ENCODE data around the gene MUC15. TPM values are rescaled to one million over a fixed set of nuclear protein-coding genes. Genes with fewer than 3 reads are reported as not detected.

The MUC15 gene
- total RNA-seq, 1 donor from 2014 or later: not detected

DNA sequence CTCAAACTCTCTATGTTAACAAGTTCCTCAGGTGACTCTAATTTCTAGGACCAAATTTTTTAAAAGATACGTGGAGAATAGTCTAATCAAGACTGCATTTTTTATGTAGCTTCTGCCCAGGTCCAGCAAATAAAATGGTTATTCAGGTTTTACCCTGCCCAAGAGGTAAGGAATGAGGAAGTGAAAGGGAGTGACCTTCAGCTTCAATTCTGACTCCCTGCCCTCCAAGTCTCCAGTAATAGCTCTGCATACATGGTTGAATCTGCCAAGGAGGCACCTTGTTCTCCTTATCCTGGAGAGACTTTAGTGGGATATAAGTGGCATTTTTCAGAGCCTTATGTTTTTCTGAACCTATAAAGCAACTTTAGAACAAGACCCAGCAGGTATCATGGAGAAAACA lies 15.5 kb downstream of the MUC15 start:
- H3K27ac Mint-ChIP-seq (ENCODE audit: unreplicated experiment): no peak overlapping the region

DNA sequence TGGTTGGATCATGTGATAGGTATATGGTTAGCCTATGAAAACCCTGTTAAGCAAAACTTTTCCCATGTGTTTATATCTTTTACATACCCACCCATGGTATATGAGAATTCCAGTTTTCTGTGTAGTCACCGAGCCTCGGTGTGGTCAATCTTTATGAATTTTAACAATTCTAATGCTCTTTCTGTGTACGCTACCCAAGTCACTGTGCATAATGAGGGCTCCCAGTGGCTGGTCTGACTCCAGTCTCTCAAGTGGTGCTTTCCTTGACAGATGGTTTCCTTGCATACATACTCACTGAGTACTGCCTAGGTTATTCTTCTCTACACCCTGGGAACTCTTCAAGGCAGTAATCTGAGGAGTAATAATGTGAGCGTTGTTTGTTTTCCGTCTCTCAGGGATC lies 17.6 kb downstream of the MUC15 start:
- TF ChIP-seq, protein P1, sequence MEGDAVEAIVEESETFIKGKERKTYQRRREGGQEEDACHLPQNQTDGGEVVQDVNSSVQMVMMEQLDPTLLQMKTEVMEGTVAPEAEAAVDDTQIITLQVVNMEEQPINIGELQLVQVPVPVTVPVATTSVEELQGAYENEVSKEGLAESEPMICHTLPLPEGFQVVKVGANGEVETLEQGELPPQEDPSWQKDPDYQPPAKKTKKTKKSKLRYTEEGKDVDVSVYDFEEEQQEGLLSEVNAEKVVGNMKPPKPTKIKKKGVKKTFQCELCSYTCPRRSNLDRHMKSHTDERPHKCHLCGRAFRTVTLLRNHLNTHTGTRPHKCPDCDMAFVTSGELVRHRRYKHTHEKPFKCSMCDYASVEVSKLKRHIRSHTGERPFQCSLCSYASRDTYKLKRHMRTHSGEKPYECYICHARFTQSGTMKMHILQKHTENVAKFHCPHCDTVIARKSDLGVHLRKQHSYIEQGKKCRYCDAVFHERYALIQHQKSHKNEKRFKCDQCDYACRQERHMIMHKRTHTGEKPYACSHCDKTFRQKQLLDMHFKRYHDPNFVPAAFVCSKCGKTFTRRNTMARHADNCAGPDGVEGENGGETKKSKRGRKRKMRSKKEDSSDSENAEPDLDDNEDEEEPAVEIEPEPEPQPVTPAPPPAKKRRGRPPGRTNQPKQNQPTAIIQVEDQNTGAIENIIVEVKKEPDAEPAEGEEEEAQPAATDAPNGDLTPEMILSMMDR (IDR thresholded peaks at IDR 0.05; ENCODE audit: partially characterized antibody, unreplicated experiment): no peak
- H3K9me3 Mint-ChIP-seq (ENCODE audit: unreplicated experiment): peaks cover 2% of the 10 kb centered on the region
- DNase-seq: no peak
- H3K36me3 Mint-ChIP-seq (ENCODE audit: unreplicated experiment): peaks cover 4% of the 10 kb centered on the region
- peak overlapping the region; percentile 75 for H3K27ac Mint-ChIP-seq (ENCODE audit: unreplicated experiment)
- no peak overlapping the region for H3K4me3 Mint-ChIP-seq (ENCODE audit: unreplicated experiment)
- peaks cover 11% of the 10 kb centered on the region for H3K4me1 Mint-ChIP-seq (ENCODE audit: low read depth, unreplicated experiment)
- no peaks in the 10 kb centered on the region for H3K27me3 Mint-ChIP-seq (ENCODE audit: unreplicated experiment)

More for the DNA sequence above, 15.5 kb downstream of the MUC15 start:
- Mint-ChIP-seq H3K9me3 (ENCODE audit: unreplicated experiment) (peaks cover 2% of the 10 kb centered on the region), H3K4me3 (ENCODE audit: unreplicated experiment) (no peak overlapping the region), H3K36me3 (ENCODE audit: unreplicated experiment) (peaks cover 4% of the 10 kb centered on the region), H3K4me1 (ENCODE audit: low read depth, unreplicated experiment) (peaks cover 11% of the 10 kb centered on the region), H3K27me3 (ENCODE audit: unreplicated experiment) (no peaks in the 10 kb centered on the region)
- DNase-seq: no peak
- TF ChIP-seq, protein P1 (IDR thresholded peaks at IDR 0.05; ENCODE audit: partially characterized antibody, unreplicated experiment): no peak

DNA sequence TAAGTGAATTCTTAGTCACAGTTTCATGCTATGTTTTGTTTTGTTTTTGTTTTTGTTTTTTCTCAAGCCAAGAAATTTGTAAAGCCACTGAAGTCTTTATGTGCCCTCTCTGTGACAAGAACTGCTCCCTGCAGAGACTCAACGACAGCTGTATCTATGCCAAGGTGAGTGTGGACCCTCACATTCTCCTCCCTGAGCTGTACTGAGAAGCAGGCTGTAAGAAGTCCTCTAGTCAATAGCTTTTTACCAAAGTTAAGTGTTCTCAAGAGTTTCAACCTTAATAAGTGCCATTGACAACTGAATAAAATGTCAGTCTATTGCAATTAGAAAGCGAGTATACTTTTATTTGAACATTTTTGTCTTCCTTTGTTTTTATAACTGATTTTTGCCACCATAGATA lies 18.9 kb downstream of the MUC15 start:
- H3K9me3 Mint-ChIP-seq (ENCODE audit: unreplicated experiment): peaks cover 2% of the 10 kb centered on the region
- TF ChIP-seq, protein P1 (IDR thresholded peaks at IDR 0.05; ENCODE audit: partially characterized antibody, unreplicated experiment): no peak
- H3K4me1 Mint-ChIP-seq (ENCODE audit: low read depth, unreplicated experiment): peaks cover 16% of the 10 kb centered on the region
- peaks cover 4% of the 10 kb centered on the region for H3K36me3 Mint-ChIP-seq (ENCODE audit: unreplicated experiment)
- DNase-seq: no peak
- no peak overlapping the region for H3K27ac Mint-ChIP-seq (ENCODE audit: unreplicated experiment)
- peaks cover 3% of the 10 kb centered on the region for H3K27me3 Mint-ChIP-seq (ENCODE audit: unreplicated experiment)
- no peak overlapping the region for H3K4me3 Mint-ChIP-seq (ENCODE audit: unreplicated experiment)

DNA sequence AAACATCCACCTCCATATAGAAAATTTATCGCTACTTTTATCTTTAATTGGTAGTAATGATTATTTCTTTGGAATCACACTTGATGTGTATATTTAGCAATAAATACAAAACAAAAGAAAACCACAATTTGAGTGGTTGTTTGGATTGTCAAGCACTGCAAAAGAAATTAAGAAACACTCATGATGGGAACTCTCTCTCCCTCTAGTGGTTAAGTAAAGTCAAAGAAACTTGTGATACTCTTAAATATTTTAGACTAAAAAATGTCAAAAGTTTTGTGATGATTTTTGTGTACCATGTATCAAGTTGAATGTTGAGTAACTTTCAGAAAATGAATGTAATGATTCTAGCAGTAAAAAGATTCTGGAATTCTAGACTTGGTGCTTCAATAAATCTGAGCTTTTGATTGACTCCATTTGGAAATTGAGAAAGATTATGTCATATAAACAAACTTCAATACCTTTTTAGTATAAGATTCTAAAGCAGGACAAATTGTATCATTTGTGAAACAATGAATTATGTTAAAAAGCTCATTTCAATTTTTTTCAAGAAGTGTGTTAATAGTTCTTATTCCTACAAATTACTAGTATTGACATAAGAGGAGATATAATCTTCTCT lies 20.8 kb downstream of the MUC15 start:
- TF ChIP-seq, protein P1 (IDR thresholded peaks at IDR 0.05; ENCODE audit: partially characterized antibody, unreplicated experiment): peak; percentile 56
- H3K36me3 Mint-ChIP-seq (ENCODE audit: unreplicated experiment): no peaks in the 10 kb centered on the region
- peaks cover 2% of the 10 kb centered on the region for H3K9me3 Mint-ChIP-seq (ENCODE audit: unreplicated experiment)
- no peak overlapping the region for H3K27ac Mint-ChIP-seq (ENCODE audit: unreplicated experiment)
- no peak overlapping the region for H3K4me3 Mint-ChIP-seq (ENCODE audit: unreplicated experiment)
- peaks cover 19% of the 10 kb centered on the region for H3K4me1 Mint-ChIP-seq (ENCODE audit: low read depth, unreplicated experiment)
- DNase-seq: no peak
- H3K27me3 Mint-ChIP-seq (ENCODE audit: unreplicated experiment): peaks cover 3% of the 10 kb centered on the region

DNA sequence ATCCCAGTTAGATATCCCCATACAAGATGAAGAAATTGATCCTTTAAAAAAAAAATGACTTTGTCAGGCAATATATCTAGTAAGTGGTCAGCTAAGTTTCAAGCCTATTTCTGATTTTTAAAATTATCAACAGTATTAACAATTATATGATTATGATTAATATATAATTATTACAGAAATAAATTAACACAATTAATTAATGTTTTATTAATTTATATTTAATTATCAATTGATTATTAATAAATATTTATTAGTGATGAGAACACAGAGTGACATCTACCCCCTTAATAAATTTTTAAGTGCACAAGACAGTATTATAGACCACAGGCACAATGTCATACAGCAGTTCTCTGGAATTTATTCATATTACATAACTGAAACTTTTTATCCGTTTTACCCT lies 22.0 kb downstream of the MUC15 start:
- peaks cover 3% of the 10 kb centered on the region for H3K27me3 Mint-ChIP-seq (ENCODE audit: unreplicated experiment)
- TF ChIP-seq, protein P1 (IDR thresholded peaks at IDR 0.05; ENCODE audit: partially characterized antibody, unreplicated experiment): no peak
- peaks cover 2% of the 10 kb centered on the region for H3K9me3 Mint-ChIP-seq (ENCODE audit: unreplicated experiment)
- H3K36me3 Mint-ChIP-seq (ENCODE audit: unreplicated experiment): no peaks in the 10 kb centered on the region
- no peak overlapping the region for H3K4me3 Mint-ChIP-seq (ENCODE audit: unreplicated experiment)
- peaks cover 19% of the 10 kb centered on the region for H3K4me1 Mint-ChIP-seq (ENCODE audit: low read depth, unreplicated experiment)
- no peak overlapping the region for H3K27ac Mint-ChIP-seq (ENCODE audit: unreplicated experiment)
- no peak for DNase-seq
